GM19467 (cell line): ENCODE data around the gene LRRC73.
"Not testable (repeated sequence)": the region's sequence is repeated elsewhere in the genome, so short reads cannot be mapped to it uniquely, and the experiment has no call there.

Experiments used
- ATAC-seq: cut with Tn5 transposase; IDR thresholded peaks from one replicate; pipeline ENCODE4 v1.9.1; 2021; ENCODE audit warnings: mild to moderate bottlenecking, moderate library complexity; ENCODE audit not compliant: unreplicated experiment

LRRC73 gene

GRCh38 chr6:43467265-43467664, 42.9 kb downstream of the LRRC73 start:
- ATAC-seq, result not testable (repeated sequence)

GRCh38 chr6:43465948-43466347, 44.2 kb downstream of the LRRC73 start:
- ATAC-seq, result no peak

GRCh38 chr6:43464337-43464736, 45.8 kb downstream of the LRRC73 start:
- no peak for ATAC-seq

- no peak for ATAC-seq
Measured at GRCh38 chr6:43461936-43462335, 48.2 kb downstream of the LRRC73 start.

- ATAC-seq, result no peak
Measured at GRCh38 chr6:43460032-43460431, 50.1 kb downstream of the LRRC73 start.

GRCh38 chr6:43459535-43459934, 50.6 kb downstream of the LRRC73 start:
- ATAC-seq, result no peak

- ATAC-seq, result not testable (repeated sequence)
Measured at GRCh38 chr6:43458154-43458553, 52.0 kb downstream of the LRRC73 start.

- no peak for ATAC-seq
Measured at GRCh38 chr6:43457643-43458042, 52.5 kb downstream of the LRRC73 start.
